IPS-20b (cell line): Measurements from ENCODE around the gene HAS3.

ENCODE experiments used
- H3K27ac ChIP-seq: one replicate; pipeline ENCODE4 v1.5.1; 2013; ENCODE audit warnings: low read length
- H3K27me3 ChIP-seq: 2 replicates; pipeline ENCODE4 v1.6.1; 2013; ENCODE audit warnings: mild to moderate bottlenecking, low read length, inconsistent platforms; ENCODE audit not compliant: insufficient read depth
- H3K36me3 ChIP-seq: 2 replicates; pipeline ENCODE4 v1.6.1; 2013; ENCODE audit warnings: low read depth, mild to moderate bottlenecking, inconsistent platforms, low read length, moderate library complexity; ENCODE audit not compliant: insufficient read depth
- H3K4me1 ChIP-seq: 2 replicates; pipeline ENCODE4 v1.6.1; 2013; ENCODE audit warnings: mild to moderate bottlenecking, control low read depth, inconsistent platforms, low read length, moderate library complexity; ENCODE audit not compliant: insufficient read depth
- H3K4me3 ChIP-seq: 2 replicates; pipeline ENCODE4 v1.5.1; 2013; ENCODE audit warnings: mild to moderate bottlenecking, low read length, inconsistent platforms
- H3K9ac ChIP-seq: 2 replicates; pipeline ENCODE4 v1.6.1; 2013; ENCODE audit warnings: low read depth, mild to moderate bottlenecking, inconsistent platforms, low read length, moderate library complexity
- H3K9me3 ChIP-seq: 2 replicates; pipeline ENCODE4 v1.6.1; 2013; ENCODE audit warnings: mild to moderate bottlenecking, low read depth, low read length, inconsistent platforms; ENCODE audit not compliant: insufficient read depth

The HAS3 gene

GRCh38 chr16:69073181-69073702 lies 32.2 kb upstream of the HAS3 start:
- Histone ChIP-seq H3K9ac (peak overlapping the region; percentile 63; the same call in 1 of the 2 replicates), H3K36me3 (no peaks in the 10 kb centered on the region), H3K4me3 (peak overlapping the region; percentile 52; the same call in 1 of the 2 replicates), H3K9me3 (no peaks in the 10 kb centered on the region), H3K27me3 (no peaks in the 10 kb centered on the region), H3K4me1 (peaks cover 44% of the 10 kb centered on the region), H3K27ac (peak overlapping the region; percentile 33)

GRCh38 chr16:69077251-69077650 lies 28.2 kb upstream of the HAS3 start:
- no peaks in the 10 kb centered on the region for H3K27me3 ChIP-seq
- no peaks in the 10 kb centered on the region for H3K36me3 ChIP-seq
- H3K27ac ChIP-seq = peak overlapping the region; percentile 12
- H3K4me3 ChIP-seq = no peak overlapping the region
- H3K4me1 ChIP-seq = peaks cover 35% of the 10 kb centered on the region
- no peaks in the 10 kb centered on the region for H3K9me3 ChIP-seq
- H3K9ac ChIP-seq = no peak overlapping the region; the same call in 1 of the 2 replicates

- Histone ChIP-seq H3K36me3 (no peaks in the 10 kb centered on the region), H3K4me1 (peaks cover 27% of the 10 kb centered on the region), H3K4me3 (peak overlapping the region; percentile 34; the same call in 1 of the 2 replicates), H3K27me3 (no peaks in the 10 kb centered on the region), H3K9me3 (no peaks in the 10 kb centered on the region), H3K27ac (peak overlapping the region; percentile 48), H3K9ac (peak overlapping the region; percentile 51; the same call in 1 of the 2 replicates)
Measured at GRCh38 chr16:69078073-69078472, 27.4 kb upstream of the HAS3 start.

- H3K9me3 ChIP-seq = no peaks in the 10 kb centered on the region
- H3K4me3 ChIP-seq = no peak overlapping the region
- peaks cover 23% of the 10 kb centered on the region for H3K4me1 ChIP-seq
- no peaks in the 10 kb centered on the region for H3K27me3 ChIP-seq
- H3K27ac ChIP-seq = no peak overlapping the region
- 0 out of 2 replicates have a peak, but pooled peaks cover under 1% of the 10 kb centered on the region for H3K36me3 ChIP-seq
- H3K9ac ChIP-seq = no peak overlapping the region
Measured at GRCh38 chr16:69079697-69080096, 25.8 kb upstream of the HAS3 start.

- no peaks in the 10 kb centered on the region for H3K27me3 ChIP-seq
- H3K9me3 ChIP-seq = no peaks in the 10 kb centered on the region
- peaks cover 10% of the 10 kb centered on the region for H3K4me1 ChIP-seq
- H3K27ac ChIP-seq = no peak overlapping the region
- H3K4me3 ChIP-seq = no peak overlapping the region
- no peak overlapping the region for H3K9ac ChIP-seq
- H3K36me3 ChIP-seq = 0 out of 2 replicates have a peak, but pooled peaks cover 5% of the 10 kb centered on the region
Measured at GRCh38 chr16:69083306-69083941, 22.0 kb upstream of the HAS3 start.

- Histone ChIP-seq H3K27me3 (no peaks in the 10 kb centered on the region), H3K4me1 (peaks cover 10% of the 10 kb centered on the region; the same call in 1 of the 2 replicates), H3K36me3 (0 out of 2 replicates have a peak, but pooled peaks cover 5% of the 10 kb centered on the region), H3K9ac (0 out of 2 replicates have a peak overlapping the region, but pooled peaks have one; percentile 6), H3K4me3 (no peak overlapping the region), H3K27ac (no peak overlapping the region), H3K9me3 (no peaks in the 10 kb centered on the region)
Measured at GRCh38 chr16:69084289-69084688, 21.2 kb upstream of the HAS3 start.

- Histone ChIP-seq H3K9me3 (no peaks in the 10 kb centered on the region), H3K27ac (no peak overlapping the region), H3K27me3 (no peaks in the 10 kb centered on the region), H3K9ac (no peak overlapping the region), H3K4me1 (peaks cover 16% of the 10 kb centered on the region; the same call in 1 of the 2 replicates), H3K4me3 (no peak overlapping the region), H3K36me3 (0 out of 2 replicates have a peak, but pooled peaks cover 5% of the 10 kb centered on the region)
Measured at GRCh38 chr16:69085032-69085695, 20.3 kb upstream of the HAS3 start.

- H3K27ac ChIP-seq = no peak overlapping the region
Measured at GRCh38 chr16:69087161-69087581, 18.3 kb upstream of the HAS3 start.

GRCh38 chr16:69088684-69089083 lies 16.8 kb upstream of the HAS3 start:
- Histone ChIP-seq H3K4me1 (peaks cover 16% of the 10 kb centered on the region; the same call in 1 of the 2 replicates), H3K27me3 (no peaks in the 10 kb centered on the region), H3K9me3 (no peaks in the 10 kb centered on the region), H3K9ac (peak overlapping the region; percentile 30; the same call in 1 of the 2 replicates), H3K27ac (no peak overlapping the region), H3K36me3 (0 out of 2 replicates have a peak, but pooled peaks cover 5% of the 10 kb centered on the region), H3K4me3 (no peak overlapping the region)

More at GRCh38 chr16:69087161-69087581, 18.3 kb upstream of the HAS3 start:
- H3K9ac ChIP-seq = no peak overlapping the region
- no peaks in the 10 kb centered on the region for H3K27me3 ChIP-seq
- H3K36me3 ChIP-seq = 0 out of 2 replicates have a peak, but pooled peaks cover 5% of the 10 kb centered on the region
- no peak overlapping the region for H3K4me3 ChIP-seq
- no peaks in the 10 kb centered on the region for H3K9me3 ChIP-seq
- peaks cover 16% of the 10 kb centered on the region; the same call in 1 of the 2 replicates for H3K4me1 ChIP-seq

- H3K4me3 ChIP-seq = no peak overlapping the region
- H3K4me1 ChIP-seq = peaks cover 13% of the 10 kb centered on the region; the same call in 1 of the 2 replicates
- no peaks in the 10 kb centered on the region for H3K9me3 ChIP-seq
- peak overlapping the region; percentile 30; the same call in 1 of the 2 replicates for H3K9ac ChIP-seq
- no peaks in the 10 kb centered on the region for H3K27me3 ChIP-seq
- H3K36me3 ChIP-seq = 0 out of 2 replicates have a peak, but pooled peaks cover 5% of the 10 kb centered on the region
- H3K27ac ChIP-seq = no peak overlapping the region
Measured at GRCh38 chr16:69089091-69089910, 16.2 kb upstream of the HAS3 start.

- H3K27me3 ChIP-seq = no peaks in the 10 kb centered on the region
Measured at GRCh38 chr16:69093974-69094373, 11.5 kb upstream of the HAS3 start.

More at GRCh38 chr16:69093974-69094373, 11.5 kb upstream of the HAS3 start:
- Histone ChIP-seq H3K36me3 (no peaks in the 10 kb centered on the region), H3K4me3 (no peak overlapping the region), H3K9me3 (no peaks in the 10 kb centered on the region), H3K4me1 (peaks cover 14% of the 10 kb centered on the region), H3K9ac (no peak overlapping the region), H3K27ac (no peak overlapping the region)
